ENCODE data around the gene PIGR. TPM values are rescaled to one million over a fixed set of nuclear protein-coding genes. Genes with fewer than 3 reads are reported as not detected.
A peak's percentile ranks its signal among the peaks of the same experiment; 100 is the strongest.

Gene PIGR
- total and polyA plus RNA-seq, 2 of the 4 experiments (the other 2 are of a cell fraction) = not detected

GRCh38 chr1:206896261-206896660 lies 50.0 kb downstream of the PIGR start:
- H4K8ac ChIP-seq (ENCODE audit: low read depth in 2 of 2, low read length in 2 of 2) = peak overlapping the region; percentile 20 to 88; a peak in 3 of 4 replicates
- in situ Hi-C loops (cut with MboI; ENCODE audit: low sequenced_read_pairs) (no loop called here), dilution Hi-C loops (cut with HindIII; ENCODE audit: low sequenced_read_pairs, unreplicated experiment) (no loop called here), intact Hi-C loops (cut with micrococcal nuclease) (no loop called here)
- 0 out of 2 replicates have a peak overlapping the region, but pooled peaks have one; percentile 26 for H3K56ac ChIP-seq (ENCODE audit: extremely low read depth, insufficient read depth, low read length)
- no peak for TF ChIP-seq CHD1 (IDR thresholded peaks at IDR 0.05; ENCODE audit: low read depth, low read length)
- TF ChIP-seq CTCF (conservative IDR thresholded peaks at IDR 0.05; ENCODE audit: low read depth, low read length) = no peak
- TF ChIP-seq RFX5 (IDR thresholded peaks at IDR 0.05; ENCODE audit: low read depth, low read length) = no peak
- TF ChIP-seq MAFK (IDR thresholded peaks at IDR 0.05; ENCODE audit: low read depth, low read length) = no peak
- no peak for TF ChIP-seq BHLHE40 (IDR thresholded peaks at IDR 0.05; ENCODE audit: low read depth, low read length)
- no peak for TF ChIP-seq FOS (IDR thresholded peaks at IDR 0.05; ENCODE audit: low read depth, low read length)
- TF ChIP-seq RCOR1 (IDR thresholded peaks at IDR 0.05; ENCODE audit: insufficient replicate concordance, low read length) = no peak
- TF ChIP-seq MAZ (IDR thresholded peaks at IDR 0.05; ENCODE audit: borderline replicate concordance, low read depth, low read length) = no peak
- no peak for TF ChIP-seq POLR2A (IDR thresholded peaks at IDR 0.05; ENCODE audit: low read depth, low read length)
- no peak for TF ChIP-seq MXI1 (IDR thresholded peaks at IDR 0.05; ENCODE audit: borderline replicate concordance, low read depth, low read length)
- no peak for TF ChIP-seq ELK1 (IDR thresholded peaks at IDR 0.05; ENCODE audit: borderline replicate concordance, low read depth, low read length)
- no peak for TF ChIP-seq CEBPB (IDR thresholded peaks at IDR 0.05; ENCODE audit: low read depth, low read length)
- TF ChIP-seq SMC3 (IDR thresholded peaks at IDR 0.05; ENCODE audit: low read depth, low read length) = no peak
- TF ChIP-seq USF2 (IDR thresholded peaks at IDR 0.05; ENCODE audit: low read depth, low read length) = no peak
- peak overlapping the region; percentile 68 for H2BK5ac ChIP-seq (ENCODE audit: low read depth, low read length, poor library complexity, severe bottlenecking)
- H3K4me1 ChIP-seq (ENCODE audit: control insufficient read depth, insufficient read depth, low read length) = peaks cover 36% of the 10 kb centered on the region
- H2AK5ac ChIP-seq (ENCODE audit: low read depth, low read length) = peak overlapping the region; percentile 92
- H2AK9ac ChIP-seq (replicated peaks; ENCODE audit: low read depth, low read length, poor library complexity) = no peak overlapping the region
- peak overlapping the region; percentile 62 for H4K5ac ChIP-seq (ENCODE audit: low read depth, low read length)
- peak overlapping the region; percentile 85; the same call in 1 of the 2 replicates for H3K23ac ChIP-seq (ENCODE audit: low read depth, low read length)
- H3K4me2 ChIP-seq (ENCODE audit: low read depth, low read length) = no peak overlapping the region; the same call in 1 of the 2 replicates
- ATAC-seq (ENCODE audit: low read depth) (peak; percentile 8), DNase-seq (no peak)
- H3K27me3 ChIP-seq (ENCODE audit: control insufficient read depth, insufficient read depth, low read length) = no peaks in the 10 kb centered on the region
- no TSS peak for BruUV-seq (replicated peaks)
- no peak overlapping the region for H3K9ac ChIP-seq (ENCODE audit: low read depth, low read length)
- WGBS, 2 experiments (ENCODE audit: extremely low coverage in 2 of 2, insufficient read length in 1 of 2) = no CpG with 5 or more reads among the region's 3 CpGs
- H2BK120ac ChIP-seq (ENCODE audit: low read depth, low read length) = peak overlapping the region; percentile 88
- peak overlapping the region; percentile 90 for H2BK20ac ChIP-seq (ENCODE audit: low read depth, low read length)
- H4K20me1 ChIP-seq (ENCODE audit: insufficient read depth, low read length) = no peaks in the 10 kb centered on the region
- peak overlapping the region; percentile 96 for H2BK15ac ChIP-seq (ENCODE audit: low read depth, low read length)
- no peaks in the 10 kb centered on the region for H3K9me3 ChIP-seq (ENCODE audit: control insufficient read depth, insufficient read depth, low read length)
- H3K4me3 ChIP-seq (ENCODE audit: insufficient read depth, low read depth, low read length) = no peak overlapping the region
- H3K4ac ChIP-seq (ENCODE audit: low read depth, low read length) = peak overlapping the region; percentile 82
- H3K9me1 ChIP-seq (ENCODE audit: insufficient read depth, low read length) = peaks cover 39% of the 10 kb centered on the region
- ChIA-PET CTCF (interaction anchor here (0.8 kb wide), 1 partner anchor 87 kb away, joined by 3 read pairs; no protein-coding TSS in a partner anchor), POLR2A (ENCODE audit: unreplicated experiment) (no interaction called here)
- H3K18ac ChIP-seq (ENCODE audit: low read depth, low read length) = peak overlapping the region; percentile 86
- peaks cover 0 to 23% of the 10 kb centered on the region in 2 experiments; a peak in 1 of 4 replicates for H3K79me1 ChIP-seq (ENCODE audit: low read depth in 1 of 2, low read length in 2 of 2)
- peak overlapping the region; percentile 74 for H4K91ac ChIP-seq (ENCODE audit: insufficient read depth, low read depth, low read length)
- peak overlapping the region; percentile 94 for H3K14ac ChIP-seq (replicated peaks; ENCODE audit: low read depth, low read length)
- peak overlapping the region; percentile 67 for H2AFZ ChIP-seq (replicated peaks; ENCODE audit: low read length, poor library complexity)
- H3K27ac ChIP-seq (ENCODE audit: insufficient read depth, low read length) = peak overlapping the region; percentile 24; the same call in 1 of the 2 replicates
- no peaks in the 10 kb centered on the region for H3K36me3 ChIP-seq (ENCODE audit: control insufficient read depth, insufficient read depth, low read length)

Data from IMR-90 (cell line).